Measurements from ENCODE around the gene CCL2. TPM values are rescaled to one million over a fixed set of nuclear protein-coding genes. Genes with fewer than 3 reads are reported as not detected.
"Not testable (repeated sequence)": the region's sequence is repeated elsewhere in the genome, so short reads cannot be mapped to it uniquely, and the experiment has no call there.

CCL2 gene
- not detected in 2 replicates for total RNA-seq

DNA sequence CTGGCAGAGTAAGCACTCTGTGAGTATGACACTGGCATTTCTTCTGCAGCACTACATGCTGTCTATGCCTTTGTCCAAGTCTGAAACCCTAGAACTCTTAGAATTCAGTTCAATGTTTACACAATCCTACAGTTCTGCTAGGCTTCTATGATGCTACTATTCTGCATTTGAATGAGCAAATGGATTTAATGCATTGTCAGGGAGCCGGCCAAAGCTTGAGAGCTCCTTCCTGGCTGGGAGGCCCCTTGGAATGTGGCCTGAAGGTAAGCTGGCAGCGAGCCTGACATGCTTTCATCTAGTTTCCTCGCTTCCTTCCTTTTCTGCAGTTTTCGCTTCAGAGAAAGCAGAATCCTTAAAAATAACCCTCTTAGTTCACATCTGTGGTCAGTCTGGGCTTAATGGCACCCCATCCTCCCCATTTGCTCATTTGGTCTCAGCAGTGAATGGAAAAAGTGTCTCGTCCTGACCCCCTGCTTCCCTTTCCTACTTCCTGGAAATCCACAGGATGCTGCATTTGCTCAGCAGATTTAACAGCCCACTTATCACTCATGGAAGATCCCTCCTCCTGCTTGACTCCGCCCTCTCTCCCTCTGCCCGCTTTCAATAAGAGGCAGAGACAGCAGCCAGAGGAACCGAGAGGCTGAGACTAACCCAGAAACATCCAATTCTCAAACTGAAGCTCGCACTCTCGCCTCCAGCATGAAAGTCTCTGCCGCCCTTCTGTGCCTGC is at the start of gene CCL2:
Gene CCL2, plus strand, starts transcription at position 635 of the 730 bp plus-strand sequence. Its CDS starts 65 bp downstream, at position 700.
- intact Hi-C loops (cut with micrococcal nuclease): no loop called here

DNA sequence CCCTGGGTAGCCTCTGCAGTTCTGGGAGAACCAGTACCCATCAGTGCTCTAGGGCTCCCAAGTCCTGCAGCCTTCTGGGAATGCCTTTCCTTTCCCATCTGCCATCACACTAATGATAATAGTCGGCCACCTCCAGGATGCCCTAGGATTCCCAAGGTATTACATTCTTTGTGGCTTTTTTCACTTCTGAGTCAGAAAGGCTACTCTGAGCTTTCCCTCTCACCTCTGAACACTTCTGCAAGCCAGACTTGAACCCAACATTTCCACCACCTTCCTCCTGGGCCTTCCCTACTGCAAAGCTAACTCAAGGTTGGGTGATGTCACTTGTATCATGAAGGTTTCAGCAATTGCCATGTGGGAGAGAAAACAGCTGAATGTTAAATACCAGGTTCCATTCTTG is 49.7 kb upstream of the CCL2 start:
- intact Hi-C loops (cut with micrococcal nuclease): no loop called here

DNA sequence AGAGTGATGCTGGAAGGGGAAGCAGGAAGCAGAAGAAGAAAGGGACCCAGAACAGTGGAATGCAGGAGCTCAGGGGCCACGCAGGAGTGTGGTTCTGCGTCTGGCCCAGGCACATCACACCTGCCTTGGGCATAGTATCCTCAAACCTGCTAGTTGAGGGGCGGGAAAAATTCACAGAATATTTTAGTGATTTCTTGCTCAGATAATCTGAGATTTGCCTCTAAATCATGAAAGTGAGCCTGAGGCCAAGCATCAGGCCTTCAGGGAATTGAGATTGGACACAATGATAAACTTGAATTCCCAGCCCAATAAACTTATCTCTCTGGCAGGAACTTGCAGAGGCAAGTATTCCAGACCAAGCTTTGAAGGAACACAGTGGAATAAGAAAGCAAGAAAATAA is 48.5 kb upstream of the CCL2 start:
- intact Hi-C loops (cut with micrococcal nuclease): no loop called here

DNA sequence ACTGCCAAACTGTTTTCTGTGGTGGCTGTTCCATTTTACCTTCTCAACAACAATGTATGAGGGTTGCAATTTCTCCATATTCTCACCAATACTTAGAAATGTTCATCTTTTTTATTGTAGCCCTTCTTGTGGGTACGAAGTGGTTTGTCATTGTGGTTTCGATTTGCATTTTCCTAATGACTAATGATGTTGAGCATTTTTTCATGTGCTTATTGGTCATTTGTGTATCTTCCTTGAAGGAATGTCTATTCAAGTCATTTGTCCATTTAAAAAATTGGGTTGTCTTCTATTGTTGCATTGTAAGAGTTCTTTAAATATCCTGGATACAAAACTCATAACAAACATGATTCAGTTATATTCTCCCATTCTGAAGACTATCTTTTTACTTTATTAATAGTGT is 47.5 kb upstream of the CCL2 start:
- intact Hi-C loops (cut with micrococcal nuclease): no loop called here

DNA sequence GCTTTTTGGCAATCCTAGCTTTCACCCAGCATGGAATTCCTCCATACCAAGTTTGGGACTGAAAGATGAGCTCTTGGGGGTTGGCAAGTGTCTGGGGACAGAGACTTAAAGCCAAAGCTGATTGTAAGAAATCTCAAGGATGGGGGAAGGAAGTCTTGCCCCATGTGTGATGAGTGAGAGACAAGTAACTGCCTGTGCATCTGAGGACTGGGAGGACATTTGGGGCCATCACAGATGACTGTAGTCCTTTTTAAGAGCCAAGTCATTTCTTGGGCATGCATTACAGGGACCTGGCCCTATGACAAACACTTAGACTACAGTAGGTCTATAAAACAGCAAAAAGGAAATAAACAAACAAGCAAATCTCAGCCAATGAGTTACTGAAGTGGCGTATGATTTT is 36.3 kb upstream of the CCL2 start:
- intact Hi-C loops (cut with micrococcal nuclease): no loop called here

DNA sequence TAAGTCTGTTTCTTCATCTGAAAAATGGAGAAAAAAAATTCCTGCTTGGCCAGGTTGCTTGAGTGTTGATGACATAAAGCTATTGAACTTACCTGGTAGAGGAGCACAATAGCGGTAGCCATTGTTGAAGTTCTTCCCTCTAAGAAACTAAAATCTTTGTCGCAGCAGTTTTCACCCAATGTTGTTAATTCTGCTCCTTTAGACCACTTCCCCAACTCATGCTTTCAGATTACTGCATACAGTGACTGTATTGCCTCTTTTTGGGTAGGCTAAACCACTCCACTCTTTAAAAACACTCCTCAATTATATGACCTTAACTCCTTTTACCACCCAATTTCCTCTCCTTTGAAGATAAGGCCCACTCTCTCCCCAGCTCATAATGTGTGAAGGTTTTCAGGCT is 35.7 kb upstream of the CCL2 start:
- intact Hi-C loops (cut with micrococcal nuclease): no loop called here

DNA sequence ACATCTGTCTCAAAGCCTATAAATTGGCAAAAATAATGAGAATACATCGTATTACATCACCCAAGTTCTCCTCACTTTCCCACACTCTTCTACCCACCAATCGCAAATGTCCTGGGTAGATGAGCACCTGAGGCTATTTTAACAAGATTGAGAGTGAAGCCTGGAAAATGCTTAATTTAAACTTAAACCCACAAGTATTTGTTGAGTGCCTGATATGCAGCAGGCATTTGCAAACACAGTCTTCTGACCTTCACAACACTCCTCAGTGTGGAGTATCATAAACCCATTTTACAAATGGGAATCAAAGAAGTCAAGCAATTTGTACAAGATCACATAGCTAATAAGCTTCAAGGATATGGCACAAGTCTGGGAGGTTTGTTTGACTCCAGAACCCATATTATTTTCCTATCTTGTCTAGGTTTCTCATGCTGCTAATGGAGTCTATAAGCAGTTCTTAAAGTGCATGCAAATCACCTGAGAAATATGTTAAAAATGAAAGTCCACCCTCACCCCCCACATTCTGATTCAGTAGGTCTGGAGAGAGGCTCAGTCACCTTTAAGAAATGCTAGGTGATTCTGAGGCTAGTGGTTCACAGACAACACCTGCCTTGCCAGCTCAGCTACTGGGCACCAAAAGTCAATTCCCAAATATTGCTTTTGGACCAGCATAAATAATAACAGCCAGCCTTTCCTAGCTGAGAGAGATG is 34.9 kb upstream of the CCL2 start:
- intact Hi-C loops (cut with micrococcal nuclease): no loop called here

DNA sequence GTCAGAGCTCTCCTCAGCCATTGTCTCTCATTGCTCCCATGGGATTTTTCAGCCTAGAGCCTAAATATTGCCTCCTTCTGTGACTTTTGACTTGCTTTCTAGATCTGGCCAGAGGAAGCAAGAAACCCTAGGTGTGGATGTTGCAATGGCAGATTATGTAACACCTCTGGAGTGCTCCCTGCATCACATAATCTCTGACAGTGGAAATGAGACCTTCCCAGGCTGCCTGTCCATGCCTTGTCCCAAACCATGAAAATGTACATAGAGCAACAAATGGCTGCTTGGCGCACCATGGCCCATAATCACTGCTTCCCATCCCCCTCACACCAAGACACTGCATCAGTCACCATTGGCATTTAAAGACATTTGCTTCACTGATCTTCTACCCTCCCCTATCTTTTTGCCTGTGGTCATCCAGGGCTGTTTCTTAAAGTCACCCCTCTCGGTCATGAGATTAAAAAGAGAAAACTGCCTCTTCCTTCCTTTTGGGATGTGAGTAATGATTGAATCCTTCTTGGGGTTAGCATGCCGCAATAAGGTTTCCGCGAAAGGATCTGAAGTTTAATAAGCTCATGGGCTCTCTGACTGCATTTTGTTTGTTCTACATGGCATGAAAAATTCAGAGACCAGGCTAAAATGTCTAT is 34.2 kb upstream of the CCL2 start:
- intact Hi-C loops (cut with micrococcal nuclease): no loop called here

DNA sequence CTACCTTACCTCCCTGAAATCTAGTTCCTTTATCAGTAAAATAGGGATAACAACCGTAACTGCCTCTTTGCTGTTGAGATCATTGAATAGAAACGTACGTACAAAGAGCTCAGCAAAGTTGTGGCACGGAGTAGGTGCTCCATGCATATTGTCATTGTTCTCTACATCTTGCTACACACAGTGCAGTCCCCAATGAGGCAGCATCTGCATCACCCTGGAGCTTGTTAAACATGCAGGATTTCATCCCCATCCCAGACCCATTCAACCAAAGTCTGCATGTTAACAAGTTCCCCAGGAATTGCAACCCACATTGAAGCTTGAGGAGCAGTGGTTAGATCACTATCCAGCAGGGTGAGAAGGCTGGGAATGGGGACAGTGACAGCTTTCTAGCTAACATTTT is 33.7 kb upstream of the CCL2 start:
- intact Hi-C loops (cut with micrococcal nuclease): no loop called here

DNA sequence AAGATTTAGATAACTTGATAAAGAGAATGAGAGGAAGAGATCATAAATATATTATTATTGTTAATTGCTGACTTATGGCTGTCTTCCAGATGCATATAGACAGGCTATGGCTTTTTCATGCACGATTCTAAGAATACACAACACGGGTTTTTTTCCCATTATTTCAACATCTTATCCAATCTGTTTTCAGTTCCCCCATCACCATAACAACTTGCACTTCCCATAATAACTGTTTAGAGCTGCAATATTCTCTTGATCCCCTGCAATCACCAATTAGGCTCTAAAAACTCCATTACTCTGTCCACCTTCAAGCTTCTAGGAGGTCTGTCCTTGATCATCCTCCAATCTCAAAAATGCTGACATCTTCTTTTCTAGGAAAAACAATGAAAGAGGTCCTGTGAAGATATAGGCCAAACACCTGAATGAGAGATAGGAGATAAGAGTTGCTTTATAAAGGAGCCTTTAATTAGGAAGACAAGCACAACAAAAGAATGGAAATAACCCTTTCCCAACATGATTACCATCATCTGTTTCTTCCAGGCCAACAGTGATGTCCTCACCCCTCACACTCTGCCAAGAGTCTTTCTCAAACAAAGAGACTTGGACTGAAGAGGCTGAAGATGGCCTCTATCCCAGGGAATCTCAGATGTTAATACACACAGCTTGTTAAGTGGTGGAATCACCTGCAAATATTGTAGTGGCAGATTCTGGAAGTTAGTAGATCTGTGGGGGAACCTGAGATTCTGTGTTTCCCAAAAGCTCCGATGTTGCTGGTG is 32.2 kb upstream of the CCL2 start:
- intact Hi-C loops (cut with micrococcal nuclease): no loop called here

DNA sequence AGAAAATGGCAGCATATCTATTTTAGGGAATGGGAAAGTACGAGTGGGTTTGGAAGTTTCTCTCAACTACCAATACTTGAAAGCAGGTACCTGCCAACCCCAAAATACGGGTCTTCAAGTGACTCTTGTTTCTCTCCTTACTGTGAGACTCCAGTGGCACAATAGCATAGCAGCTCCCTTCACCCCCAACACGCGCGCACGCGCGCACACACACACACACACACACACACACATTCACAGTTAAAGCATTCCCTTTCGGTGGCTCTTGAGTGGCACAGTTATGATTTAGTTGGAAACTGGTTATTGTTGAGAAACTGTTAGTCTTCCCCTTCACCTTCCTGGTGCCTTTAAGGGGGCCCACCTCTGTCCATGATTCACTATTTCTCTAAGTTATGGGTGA is 30.0 kb upstream of the CCL2 start:
- intact Hi-C loops (cut with micrococcal nuclease): no loop called here

DNA sequence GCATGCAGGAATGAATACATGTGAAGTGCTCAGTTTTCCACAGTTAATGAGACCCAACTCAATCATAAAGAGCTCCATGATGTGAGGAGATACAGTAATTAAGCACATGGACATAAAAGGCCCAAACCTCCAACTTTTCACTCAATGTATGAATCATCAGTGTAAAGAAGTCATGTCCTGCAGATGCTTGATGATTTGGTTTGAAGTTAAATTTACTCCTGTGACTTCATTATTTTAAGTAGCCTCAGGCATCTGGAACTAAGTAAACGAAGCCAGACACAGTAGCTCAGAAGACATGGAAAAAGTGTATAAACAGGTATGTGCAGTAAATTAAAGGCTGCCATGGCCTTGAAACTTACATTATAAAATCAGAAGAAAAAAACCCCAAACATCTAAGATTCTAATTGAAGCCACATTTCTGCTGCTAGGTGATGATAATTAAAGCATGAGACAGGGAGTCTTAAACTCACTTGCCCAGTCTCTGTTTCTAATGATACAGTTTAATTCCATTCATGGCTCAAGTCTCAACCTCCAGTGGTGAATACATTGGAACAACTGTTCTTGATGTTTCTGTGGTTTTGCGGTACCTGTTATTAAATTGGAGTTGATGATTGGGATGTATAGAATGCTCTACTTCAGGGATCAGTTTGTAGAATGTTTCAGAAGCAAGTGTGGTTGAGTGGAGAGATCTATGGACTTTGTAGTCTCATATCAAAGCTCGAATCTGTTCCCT is 28.9 kb upstream of the CCL2 start:
- intact Hi-C loops (cut with micrococcal nuclease): no loop called here

DNA sequence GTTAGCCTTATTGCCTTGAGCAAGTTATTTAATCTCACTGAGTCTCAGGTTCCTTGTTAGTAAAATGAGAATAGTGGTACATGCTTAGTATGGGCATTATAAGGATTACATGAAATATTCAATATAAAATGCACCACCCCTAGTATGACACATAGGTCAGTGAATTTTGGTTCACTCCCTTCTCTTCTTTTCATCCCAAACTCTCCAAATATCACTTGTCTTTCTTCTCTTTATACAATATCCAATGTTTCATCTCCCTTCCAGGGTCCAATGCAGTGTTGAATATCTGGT is 28.4 kb upstream of the CCL2 start:
- intact Hi-C loops (cut with micrococcal nuclease): no loop called here

DNA sequence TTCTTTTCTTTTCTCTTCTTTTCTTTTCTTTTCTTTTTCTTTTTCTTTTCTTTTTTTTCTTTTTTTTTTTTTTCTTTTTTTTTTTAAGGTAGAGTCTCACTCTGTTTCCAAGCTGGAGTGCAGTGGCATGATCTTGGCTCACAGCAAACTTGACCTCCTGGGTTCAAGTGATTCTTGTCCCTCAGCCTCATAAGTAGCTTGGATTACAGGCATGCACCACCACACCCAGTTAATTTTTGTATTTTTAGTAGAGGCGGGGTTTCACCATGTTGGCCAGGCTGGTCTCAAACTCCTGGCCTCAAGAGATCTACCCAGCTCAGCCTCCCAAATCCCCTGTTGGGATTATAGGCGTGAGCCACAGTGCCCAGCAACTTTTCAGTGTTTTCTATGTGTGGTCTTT is 27.8 kb upstream of the CCL2 start:
- intact Hi-C loops (cut with micrococcal nuclease): not testable (repeated sequence)

DNA sequence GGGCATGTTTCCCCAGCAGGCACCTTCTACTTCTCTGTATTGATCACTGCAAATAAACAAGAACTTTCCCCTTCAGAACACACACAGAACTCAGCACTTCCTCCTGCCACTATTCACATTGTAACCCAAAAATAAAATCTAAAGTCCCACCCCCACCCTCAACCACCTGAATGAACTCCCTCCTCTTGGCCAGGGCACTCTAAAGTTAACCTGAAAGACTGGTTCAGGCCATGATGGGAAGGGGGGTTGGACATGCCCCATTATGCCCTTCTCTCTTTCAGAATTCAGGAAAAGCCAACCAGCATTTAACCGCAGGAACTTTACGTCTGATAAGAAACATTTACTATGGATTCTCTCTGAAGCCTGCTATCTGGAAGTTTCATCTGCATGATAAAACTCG is 27.4 kb upstream of the CCL2 start:
- intact Hi-C loops (cut with micrococcal nuclease): no loop called here

DNA sequence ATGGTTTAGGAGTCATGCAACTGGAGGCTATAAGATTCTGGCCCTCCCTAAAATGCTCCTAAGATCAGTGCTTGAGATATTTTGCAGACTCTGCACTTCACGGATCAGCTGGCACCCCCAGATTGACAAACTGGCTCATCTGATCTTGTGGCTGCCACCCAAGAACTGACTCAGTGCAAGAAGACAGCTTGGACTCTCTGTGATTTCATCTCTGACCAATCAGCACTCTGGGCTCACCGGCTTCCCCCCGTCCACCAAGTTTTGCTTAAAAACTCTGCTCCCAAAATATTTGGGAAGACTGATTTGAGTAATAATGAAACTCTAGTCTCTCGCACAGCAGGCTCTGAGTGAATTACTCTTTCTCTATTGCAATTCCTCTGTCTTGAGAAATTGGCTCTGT is 26.3 kb upstream of the CCL2 start:
- intact Hi-C loops (cut with micrococcal nuclease): no loop called here

DNA sequence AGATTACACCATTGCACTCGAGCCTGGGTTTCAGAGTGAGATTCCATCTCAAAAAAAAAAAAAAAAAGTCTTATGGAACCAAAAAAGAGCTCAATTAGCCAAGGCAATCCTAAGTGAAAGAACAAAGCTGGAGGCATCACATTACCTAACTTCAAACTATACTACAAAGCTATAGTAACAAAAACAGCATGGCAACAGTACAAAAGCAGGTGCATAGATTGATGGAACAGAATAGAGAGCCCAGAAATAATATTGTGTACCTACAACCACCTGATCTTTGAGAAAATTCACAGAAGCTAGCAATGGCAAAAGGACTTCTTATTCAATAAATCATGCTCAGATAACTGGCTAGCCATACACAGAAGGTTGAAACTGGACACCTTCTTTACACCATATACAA is 24.7 kb upstream of the CCL2 start:
- intact Hi-C loops (cut with micrococcal nuclease): no loop called here

DNA sequence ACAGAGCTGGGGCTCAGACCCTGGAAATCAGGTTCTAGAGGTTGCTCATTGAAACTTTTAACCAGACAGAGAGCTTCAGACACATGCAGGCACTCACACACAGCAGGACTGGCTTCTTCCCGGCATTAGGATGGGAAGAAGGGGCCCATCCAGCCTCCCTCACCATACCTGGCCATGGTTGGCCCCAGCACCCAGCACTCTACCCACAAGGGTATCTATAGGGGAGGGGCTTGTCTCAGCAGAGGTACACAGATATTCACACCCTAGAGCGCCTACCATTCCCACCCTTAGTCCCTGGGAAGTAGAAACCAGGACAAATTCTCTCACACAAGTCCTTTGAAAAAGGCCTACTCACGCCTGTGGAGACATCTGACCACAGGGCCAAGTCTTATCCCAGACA is 20.5 kb upstream of the CCL2 start:
- intact Hi-C loops (cut with micrococcal nuclease): no loop called here

DNA sequence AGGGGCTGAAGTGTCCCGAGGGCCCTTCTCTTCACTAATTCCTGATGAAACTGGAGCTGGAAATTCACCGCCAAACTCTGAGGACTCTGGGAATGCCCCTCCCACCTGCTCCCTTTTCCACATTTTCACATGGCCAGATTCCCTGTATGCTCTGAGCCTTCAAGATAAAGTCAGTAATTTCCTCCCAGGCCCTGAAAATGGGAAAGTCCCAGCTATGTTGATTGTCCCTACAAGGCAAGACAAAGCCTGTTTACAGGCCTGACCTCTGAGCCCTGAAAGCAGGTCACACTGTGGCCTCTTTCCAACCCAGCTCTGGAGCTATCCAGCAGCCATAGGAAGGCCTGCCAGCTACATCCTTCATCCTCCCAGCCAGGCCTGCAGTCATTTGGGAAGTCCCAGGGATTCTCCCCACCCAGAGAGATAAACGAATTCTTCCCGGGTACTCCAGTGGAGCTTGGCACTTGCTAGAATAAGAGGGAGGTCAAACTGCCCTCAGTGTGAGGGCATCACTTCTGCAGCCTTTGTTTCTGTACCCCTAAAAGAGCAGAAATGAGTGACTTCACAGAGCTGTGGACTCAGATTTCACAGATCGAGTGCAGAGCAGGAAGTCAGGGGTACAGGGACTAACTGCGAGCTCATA is 19.6 kb upstream of the CCL2 start:
- intact Hi-C loops (cut with micrococcal nuclease): no loop called here

DNA sequence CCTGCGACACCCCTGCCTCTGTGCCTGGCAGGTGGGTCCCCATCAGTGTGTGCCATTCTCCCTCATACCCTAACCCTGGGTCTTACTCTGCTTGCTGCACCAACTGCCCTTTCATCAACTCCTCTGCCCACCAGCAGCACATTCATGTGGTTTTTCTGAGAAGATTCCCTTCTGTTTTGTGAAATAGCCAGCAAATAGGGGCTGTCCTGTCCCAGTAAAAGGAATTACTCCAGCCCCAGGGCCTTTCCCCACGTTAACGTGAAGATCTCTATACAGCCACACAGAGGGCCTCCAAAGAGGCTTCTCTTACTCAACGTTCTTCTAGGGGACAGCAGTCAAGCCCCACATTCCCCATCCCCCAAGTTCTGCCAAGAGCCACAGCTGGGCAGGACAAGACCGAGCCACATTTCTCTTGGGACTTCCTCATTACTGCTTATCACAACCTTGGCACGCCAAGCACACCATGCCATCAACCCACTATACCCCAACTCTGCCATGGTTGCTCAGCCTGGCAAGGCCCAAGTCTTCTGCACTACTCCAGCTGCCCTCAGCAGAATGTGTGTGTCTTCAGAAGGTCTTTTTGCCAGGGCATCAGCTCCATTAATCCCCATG is 18.7 kb upstream of the CCL2 start:
- intact Hi-C loops (cut with micrococcal nuclease): no loop called here

DNA sequence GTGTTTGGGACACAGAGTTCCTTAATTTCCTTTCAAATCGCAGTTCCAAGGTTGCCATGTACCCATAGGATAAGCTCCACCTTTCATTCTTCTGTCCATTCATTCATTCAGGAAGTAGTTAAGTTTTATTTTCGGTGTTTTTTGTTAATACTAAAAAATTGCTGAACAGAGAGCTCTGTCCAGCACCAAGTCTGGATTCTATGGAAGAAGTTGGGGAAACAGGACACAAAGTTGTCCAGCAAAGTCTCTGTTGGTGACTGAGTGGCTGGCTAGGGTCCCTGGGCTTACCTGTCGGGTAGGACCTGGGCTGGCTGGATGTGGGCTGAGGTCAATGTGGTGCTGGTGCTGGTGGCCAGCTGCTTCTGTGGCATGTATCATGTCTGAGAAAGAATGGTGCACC is 17.6 kb upstream of the CCL2 start:
- intact Hi-C loops (cut with micrococcal nuclease): no loop called here
